NCI-H748 (cell line): ENCODE measurements around the gene ATP1A4.
"Not testable (repeated sequence)": the region's sequence is repeated elsewhere in the genome, so short reads cannot be mapped to it uniquely, and the experiment has no call there.

Experiments
- DNase-seq: peaks from one replicate; lab custom pipeline; 2025; ENCODE audit not compliant: unreplicated experiment; lab: John Stamatoyannopoulos, UW

ATP1A4 gene

DNA sequence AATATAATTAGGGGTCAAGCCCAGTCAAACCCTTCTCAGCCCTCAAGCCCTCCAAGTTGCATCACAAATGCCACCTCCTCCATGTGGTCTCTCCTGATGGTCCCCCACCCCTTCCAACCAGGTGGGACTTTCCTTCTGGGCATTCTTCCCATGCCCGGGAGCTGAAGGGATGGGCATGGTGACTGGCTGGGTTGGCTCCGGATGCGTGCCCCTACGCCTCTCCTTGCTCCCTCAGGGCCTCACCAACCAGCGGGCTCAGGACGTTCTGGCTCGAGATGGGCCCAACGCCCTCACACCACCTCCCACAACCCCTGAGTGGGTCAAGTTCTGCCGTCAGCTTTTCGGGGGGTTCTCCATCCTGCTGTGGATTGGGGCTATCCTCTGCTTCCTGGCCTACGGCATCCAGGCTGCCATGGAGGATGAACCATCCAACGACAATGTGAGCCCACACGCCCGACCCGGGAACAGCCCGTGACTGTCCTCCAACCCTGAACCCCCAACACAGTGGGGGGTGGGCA is 28.4 kb upstream of the ATP1A4 start:
- DNase-seq: no peak

DNA sequence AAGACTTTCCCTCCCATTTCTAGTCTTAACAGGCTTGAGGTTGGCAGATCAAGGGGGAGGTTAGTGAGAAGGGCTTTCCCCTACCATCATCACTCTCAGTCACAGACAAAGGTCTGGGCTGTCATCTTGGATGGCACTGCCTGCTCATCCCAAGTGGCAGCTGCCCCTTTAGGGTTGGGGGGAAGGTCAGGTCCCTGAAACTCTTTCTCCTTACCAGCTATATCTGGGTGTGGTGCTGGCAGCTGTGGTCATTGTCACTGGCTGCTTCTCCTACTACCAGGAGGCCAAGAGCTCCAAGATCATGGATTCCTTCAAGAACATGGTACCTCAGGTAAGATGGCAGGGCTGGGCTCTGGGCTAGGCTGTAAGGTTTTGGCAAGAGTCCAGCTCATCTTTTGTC is 27.7 kb upstream of the ATP1A4 start:
- DNase-seq: no peak

DNA sequence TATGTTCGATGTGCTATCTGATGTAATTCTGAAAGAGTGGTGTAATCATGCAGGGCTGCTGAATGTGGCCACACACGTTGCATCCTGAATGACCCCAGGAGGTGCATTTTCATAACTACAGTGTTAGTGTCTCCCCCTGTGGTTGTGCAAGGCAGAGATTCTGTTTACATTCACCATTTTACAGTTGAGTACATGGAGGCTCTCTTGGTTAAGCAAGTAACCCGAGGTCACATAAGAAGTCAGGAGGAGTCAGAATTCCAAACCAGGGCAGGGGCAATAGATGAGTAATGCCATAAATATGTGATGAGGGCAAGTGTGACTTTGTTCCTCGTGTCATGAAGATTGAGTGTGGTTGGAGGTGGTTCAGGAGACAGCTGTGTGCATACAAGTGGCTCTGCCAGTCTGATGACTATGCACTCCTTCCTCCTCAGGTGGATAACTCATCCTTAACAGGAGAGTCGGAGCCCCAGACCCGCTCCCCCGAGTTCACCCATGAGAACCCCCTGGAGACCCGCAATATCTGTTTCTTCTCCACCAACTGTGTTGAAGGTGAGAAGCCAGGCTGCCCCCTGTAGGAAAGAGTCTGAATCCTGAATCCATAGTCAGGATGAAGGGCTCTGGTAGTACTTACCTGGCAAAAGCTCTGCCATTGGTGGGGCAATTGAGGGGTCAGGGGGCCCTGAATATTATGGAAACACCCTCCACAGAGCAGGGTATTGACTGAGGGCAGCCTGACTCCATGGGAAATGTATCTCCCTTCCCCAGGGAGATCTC is 26.5 kb upstream of the ATP1A4 start:
- no peak for DNase-seq

DNA sequence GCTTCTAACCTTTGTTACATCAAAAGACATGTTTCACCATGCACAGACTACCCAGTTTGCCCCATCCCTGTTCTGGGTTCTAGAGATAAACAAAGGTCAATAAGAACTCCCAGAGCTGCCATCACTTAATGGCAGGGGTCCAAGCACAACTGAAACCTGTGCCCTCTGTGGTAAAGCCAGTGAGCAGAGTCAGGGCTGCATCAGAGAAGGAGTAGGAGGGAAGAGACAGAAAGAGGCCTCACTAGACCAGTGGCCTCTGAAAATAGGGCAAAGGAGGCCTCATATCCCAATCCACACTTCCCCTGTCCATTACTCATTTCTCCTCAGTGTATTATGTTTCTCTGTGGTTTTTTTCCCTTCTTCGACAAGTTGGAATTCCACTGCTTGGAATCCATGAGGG is 25.7 kb upstream of the ATP1A4 start:
- DNase-seq: no peak

DNA sequence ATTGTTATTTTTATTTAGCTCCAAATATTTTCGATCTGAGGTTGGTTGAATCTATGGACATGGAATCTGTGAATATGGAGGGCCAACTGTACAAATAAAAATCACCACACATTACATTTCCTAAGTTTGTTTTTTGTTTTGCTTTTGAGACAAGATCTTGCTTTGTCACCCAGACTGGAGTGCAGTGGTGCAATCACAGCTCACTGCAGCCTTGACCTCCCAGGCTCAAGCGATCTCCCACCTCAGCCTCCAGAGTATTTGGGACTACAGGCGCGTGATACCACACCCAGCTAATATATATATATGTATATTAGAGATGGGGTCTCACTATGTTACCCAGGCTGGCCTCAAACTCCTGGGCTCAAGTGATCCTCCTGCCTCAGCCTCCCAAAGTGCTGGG is 25.1 kb upstream of the ATP1A4 start:
- not testable (repeated sequence) for DNase-seq

DNA sequence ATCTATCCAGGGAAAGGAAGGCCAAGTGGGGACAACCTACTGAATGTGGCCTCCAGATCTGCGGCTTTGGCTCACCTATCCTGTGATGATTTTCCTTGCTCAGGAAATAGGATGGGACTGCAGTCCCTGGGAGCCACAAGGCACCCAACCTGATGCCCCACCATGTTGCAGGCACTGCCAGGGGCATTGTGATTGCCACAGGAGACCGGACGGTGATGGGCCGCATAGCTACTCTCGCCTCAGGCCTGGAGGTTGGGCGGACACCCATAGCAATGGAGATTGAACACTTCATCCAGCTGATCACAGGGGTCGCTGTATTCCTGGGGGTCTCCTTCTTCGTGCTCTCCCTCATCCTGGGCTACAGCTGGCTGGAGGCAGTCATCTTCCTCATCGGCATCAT is 24.0 kb upstream of the ATP1A4 start:
- DNase-seq: no peak

DNA sequence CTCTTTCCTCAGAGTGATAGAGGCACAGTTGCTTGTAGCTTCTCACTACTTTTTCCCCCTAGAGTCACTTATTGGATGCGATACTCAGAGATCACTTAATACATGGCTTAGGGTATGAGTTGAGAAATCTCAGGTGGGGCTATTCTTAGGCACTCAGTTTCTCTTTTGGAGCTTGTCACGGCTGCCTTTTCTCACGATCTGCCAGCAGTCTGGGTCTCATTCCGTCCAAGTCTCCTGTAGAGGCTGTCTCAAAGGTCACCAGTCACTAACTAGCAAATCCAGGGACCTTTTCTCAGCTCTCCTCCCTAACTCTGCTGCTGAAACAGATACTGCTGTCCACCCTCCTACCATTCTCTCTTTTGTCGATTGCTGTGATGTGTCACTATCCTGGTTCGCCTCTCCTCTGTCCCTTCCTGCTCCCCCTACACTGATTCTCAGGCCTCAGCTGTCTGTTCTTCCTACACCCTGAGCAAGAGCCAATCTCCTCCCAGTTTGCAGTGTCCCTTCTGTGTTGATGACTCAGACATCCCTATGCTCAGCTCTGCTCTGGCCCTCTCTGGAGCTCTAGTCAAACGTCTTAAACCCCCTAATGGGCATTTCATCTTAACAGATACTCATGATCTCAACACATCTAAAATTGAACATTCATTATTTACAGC is 23.4 kb upstream of the ATP1A4 start:
- no peak for DNase-seq

DNA sequence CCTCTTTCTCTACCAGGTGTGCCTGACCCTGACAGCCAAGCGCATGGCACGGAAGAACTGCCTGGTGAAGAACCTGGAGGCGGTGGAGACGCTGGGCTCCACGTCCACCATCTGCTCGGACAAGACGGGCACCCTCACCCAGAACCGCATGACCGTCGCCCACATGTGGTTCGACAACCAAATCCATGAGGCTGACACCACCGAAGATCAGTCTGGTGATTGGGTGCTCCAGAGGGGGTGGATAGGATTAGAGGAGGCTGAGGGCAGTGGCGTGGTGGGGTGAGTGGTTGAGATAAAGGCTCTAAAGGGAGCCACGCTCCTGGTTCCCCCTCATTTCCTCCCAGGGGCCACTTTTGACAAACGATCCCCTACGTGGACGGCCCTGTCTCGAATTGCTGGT is 22.8 kb upstream of the ATP1A4 start:
- DNase-seq: no peak

DNA sequence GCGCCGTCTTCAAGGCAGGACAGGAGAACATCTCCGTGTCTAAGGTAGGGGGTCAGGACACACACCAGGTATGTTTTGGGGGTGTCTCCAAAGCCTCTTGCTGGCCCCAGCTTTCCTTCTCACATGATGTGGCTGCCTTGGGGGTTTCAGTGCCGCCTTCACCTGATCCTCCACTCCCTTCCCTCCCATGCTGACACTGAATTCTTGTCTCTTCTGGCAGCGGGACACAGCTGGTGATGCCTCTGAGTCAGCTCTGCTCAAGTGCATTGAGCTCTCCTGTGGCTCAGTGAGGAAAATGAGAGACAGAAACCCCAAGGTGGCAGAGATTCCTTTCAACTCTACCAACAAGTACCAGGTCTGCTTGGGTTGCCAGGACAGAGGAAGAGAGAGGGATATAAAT is 22.4 kb upstream of the ATP1A4 start:
- DNase-seq: no peak

DNA sequence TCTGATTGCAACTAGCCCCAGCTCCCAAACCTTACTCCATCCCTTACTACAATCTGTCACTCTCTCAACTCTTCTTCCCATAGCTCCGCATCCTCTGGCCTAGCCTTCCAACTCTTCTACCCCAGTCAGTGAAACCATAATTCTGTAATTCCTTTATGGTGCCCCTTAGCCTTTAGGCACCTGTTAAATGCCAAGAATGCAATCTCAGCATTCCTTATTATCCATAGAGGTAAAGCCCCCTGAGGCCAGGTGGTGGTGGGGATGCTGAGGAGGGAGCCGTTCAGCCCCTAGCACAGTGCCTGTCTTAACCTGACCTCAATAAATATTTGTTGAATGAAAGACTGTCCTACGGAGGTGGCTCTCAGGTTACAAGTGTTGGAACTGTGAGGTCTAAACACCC is 21.8 kb upstream of the ATP1A4 start:
- no peak for DNase-seq

DNA sequence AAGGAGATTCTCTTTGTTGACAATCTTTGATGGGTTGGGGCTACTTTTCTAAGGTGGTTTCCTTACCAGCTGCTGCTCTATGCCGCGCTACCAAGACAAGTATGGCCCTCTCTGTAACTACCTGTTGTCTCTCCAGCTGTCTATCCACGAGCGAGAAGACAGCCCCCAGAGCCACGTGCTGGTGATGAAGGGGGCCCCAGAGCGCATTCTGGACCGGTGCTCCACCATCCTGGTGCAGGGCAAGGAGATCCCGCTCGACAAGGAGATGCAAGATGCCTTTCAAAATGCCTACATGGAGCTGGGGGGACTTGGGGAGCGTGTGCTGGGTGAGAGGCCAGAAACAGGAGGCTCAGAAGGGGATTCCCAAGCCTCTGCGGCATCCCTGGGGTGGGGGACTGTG is 21.4 kb upstream of the ATP1A4 start:
- DNase-seq: no peak

DNA sequence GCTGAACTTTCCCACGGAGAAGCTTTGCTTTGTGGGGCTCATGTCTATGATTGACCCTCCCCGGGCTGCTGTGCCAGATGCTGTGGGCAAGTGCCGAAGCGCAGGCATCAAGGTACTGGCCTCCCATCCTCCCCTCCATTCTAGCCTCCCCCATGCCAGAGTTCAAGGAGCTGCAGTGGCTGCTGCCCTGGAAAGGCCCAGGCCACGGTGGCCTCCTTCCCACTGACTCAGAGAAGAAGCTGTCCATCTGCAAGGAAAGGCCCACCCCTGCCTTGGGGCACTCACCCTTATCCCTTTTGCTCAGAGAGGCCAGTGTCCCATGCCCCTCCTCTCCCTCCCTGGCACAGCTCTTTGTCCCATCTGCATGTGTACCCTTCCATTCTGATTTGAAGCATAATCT is 20.9 kb upstream of the ATP1A4 start:
- no peak for DNase-seq

DNA sequence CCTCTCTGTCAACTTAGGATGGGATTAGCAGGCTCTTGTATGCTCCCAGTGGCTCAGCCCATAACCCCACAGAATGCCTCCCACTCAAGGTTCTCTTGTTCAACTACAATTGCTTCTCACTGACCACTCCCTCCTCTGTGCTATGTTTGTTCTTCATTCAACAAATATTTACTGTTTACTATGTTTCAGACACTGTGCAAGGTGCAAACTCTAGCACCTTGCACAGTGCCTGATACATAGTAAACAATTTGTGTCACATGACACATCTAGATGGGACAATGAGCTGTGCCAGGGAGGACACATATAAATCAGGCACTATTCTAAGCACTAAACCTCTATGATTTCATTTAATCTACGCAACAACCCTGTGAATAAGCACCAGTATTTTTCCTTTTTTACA is 20.5 kb upstream of the ATP1A4 start:
- DNase-seq: no peak

DNA sequence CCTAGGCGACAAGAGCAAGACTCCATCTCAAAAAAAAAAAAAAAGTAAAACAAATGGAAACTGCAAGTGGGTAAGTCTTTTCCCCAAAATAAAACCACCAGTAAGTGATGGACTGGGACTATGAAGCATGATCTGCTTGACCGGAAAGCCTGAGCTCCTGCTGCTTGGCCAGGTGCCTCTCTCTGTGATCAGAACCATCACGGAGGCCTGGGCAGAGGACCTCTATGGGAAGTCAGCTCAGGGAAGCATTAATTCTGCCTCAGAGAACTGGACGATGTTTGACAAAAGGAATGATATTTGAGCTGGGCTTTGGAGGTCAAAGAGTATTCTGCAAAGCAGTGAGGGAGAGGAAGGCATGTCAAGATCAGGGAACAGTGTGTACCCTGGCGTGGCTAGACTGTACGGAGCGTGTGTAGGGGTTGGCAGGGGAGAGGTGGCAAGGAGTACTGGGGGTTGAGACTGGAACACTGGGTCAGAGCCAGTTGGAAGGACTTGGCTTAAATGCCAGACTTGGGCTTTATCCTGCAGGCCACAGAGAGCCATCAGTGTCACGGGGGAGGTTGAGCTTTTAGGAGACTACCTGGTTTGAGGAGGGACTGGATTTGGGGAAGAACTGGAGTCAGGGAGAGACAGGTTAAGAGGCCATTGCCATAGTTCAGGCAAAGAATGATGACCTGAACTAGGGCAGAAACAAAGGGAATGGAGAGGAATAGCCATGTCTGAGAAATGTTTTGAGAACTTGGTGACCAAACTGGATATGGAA is 19.4 kb upstream of the ATP1A4 start:
- DNase-seq: no peak

DNA sequence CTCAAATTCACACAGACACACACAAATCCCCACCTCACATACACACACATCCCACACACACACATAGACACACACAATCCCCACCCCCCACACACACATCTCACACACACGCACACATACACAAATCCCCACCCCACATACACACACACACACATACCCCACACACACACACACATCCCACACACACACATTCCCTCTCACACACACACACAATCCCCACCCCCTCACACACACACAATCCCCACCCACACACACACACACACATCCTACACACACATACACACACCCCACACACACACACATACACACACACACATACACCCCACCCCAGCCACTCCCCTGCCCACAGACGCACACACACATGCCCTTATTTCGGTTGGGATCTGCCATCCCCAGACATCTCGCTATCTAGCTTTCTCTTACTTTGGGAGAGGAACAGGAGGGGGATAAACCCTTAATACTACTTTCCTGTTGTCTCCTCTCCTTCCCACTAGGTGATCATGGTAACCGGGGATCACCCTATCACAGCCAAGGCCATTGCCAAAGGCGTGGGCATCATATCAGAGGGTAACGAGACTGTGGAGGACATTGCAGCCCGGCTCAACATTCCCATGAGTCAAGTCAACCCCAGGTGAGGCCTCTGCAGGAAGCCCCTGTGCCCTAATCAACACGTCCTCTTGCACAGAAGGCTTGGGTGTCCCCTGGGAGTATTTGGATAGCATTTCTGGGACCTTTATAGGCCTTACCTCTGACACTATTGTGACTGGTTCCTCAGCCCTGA is 17.2 kb upstream of the ATP1A4 start:
- DNase-seq: no peak

DNA sequence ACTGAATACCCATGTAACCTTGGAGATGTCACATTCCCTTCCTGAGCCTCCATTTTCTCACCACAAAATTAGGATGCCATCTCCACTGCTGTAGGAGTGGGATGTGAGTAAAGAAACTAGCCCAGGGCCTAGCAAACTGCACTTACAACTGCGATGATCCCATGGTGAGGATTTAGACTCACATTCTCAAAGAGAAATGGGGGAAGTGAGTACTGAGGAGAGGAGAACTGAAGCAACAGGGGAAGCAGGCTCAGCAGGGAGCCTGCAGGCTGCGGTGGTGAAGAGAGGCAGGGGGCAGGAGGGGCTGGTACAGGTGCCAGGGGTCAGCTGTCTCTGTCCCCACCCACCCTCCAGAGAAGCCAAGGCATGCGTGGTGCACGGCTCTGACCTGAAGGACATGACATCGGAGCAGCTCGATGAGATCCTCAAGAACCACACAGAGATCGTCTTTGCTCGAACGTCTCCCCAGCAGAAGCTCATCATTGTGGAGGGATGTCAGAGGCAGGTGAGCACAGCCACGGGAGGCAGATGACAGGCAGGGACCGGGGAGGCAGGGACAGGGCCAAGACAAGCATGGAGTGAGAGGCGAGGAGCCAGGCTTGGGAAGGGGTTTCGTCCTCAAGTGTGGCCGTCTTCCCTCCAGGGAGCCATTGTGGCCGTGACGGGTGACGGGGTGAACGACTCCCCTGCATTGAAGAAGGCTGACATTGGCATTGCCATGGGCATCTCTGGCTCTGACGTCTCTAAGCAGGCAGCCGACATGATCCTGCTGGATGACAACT is 16.4 kb upstream of the ATP1A4 start:
- no peak for DNase-seq

DNA sequence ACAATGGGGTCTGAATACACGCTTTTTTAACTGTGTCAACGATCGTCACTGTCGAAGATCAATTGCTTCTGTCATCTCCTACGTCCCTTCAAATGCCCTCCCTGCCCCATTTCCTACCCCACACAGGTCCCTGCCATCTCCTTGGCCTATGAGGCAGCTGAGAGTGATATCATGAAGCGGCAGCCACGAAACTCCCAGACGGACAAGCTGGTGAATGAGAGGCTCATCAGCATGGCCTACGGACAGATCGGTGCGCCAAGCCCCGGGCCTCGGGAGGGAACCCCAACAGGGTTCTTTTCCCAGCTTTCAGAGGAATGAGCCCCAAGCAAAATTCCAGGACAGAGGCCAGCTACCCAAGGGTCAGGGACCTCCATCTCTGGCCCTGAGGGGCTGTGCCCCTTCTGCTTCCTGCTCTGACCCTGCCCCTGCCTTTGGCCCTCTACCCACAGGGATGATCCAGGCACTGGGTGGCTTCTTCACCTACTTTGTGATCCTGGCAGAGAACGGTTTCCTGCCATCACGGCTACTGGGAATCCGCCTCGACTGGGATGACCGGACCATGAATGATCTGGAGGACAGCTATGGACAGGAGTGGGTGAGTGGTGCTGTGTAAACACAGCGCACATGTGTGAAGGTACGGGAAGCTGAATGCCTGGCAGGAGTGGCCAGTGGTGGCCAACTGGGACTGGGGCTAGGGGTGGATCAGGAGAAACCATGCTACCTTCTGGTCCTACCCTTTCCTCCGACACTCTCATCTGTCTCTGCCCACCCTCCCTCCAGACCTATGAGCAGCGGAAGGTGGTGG is 15.1 kb upstream of the ATP1A4 start:
- DNase-seq: no peak

DNA sequence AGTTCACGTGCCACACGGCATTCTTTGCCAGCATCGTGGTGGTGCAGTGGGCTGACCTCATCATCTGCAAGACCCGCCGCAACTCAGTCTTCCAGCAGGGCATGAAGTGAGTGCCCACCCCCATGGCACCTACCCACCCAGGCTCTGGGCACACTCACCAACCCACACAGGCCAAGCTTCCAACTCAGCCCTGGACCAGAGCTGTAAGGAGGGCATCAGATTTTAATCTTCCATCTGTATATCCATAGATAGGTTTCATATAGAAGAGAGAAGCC is 14.5 kb upstream of the ATP1A4 start:
- no peak for DNase-seq

DNA sequence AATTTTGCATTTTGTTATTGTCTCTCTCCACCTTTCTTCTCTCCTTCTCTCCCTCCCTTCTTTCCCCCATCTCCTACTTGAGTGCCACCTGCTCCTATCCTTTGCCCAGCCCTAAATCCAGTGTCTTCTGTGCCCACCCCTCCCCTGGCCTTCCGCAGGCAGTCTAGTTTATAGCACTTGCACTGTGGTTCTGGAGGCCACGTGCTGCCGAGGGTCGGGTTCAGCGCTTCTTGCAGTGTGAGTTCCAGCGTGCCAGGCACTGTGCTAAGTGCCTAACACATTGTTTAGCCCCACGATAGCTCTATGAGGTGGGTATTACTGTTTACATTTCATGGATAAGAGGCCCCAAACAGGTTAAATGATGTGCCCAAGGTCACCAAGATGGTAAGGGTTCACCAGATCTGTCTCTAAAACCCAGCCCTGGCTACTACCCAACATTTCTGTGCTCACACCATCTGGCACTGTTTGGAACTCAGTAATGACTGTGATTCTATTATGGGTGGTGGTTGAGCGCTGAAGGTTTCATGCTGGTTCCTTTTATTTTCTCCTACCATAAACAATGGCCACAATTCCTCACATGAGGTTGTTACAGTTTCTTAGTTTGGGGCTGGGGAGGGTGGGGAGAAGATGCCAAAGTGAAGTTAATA is 14.1 kb upstream of the ATP1A4 start:
- DNase-seq: no peak
